ENCODE measurements around the gene HLTF. TPM values are rescaled to one million over a fixed set of nuclear protein-coding genes. Genes with fewer than 3 reads are reported as not detected.

The HLTF gene
- total RNA-seq, 1 donor from 2014 or later = 17.9 TPM

- no peak for DNase-seq (ENCODE audit: extremely low read depth, low read depth, low spot score)
Measured at GRCh38 chr3:149090461-149090860, 4.1 kb upstream of the HLTF start.

DNA sequence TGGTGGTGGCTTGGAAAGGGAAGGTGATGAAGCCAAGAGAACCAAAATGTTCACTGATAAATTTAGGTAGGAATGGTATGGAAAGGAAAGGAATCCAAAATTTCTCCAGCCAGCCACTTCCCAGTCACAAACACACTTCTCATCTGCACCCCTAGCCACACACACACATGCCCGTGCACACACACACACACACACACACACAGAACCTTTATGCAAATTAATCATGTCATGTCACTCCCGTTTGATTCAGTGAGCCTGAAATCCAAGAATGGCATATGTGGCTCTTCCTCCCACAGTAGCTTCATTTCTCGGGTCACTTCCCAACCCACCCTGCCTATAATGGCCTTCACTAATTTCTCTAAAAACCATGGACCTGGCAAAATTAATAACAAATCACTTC lies 3.1 kb upstream of the HLTF start:
- DNase-seq (ENCODE audit: extremely low read depth, low read depth, low spot score) = no peak

DNA sequence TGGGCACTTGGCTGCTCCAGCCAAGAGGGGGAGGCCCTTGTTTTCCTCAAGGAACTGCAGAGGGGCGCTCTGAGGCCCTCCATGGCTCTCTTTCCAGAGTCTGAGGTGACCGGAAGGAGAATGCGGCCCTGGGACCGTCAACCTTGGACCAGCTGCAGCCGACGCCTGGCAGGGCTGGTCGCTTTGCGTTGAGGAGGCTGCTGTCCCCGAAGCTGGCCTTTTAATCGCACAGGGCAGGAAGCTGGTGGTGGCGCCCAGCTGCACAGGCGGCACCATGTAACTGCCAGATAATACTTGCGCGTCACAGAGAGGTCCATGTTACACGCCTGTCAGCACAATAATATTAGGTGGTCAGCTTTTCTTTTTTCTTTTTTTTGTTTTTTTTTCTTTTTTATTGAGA lies 875 bp upstream of the HLTF start:
- DNase-seq (ENCODE audit: extremely low read depth, low read depth, low spot score) = no peak

DNA sequence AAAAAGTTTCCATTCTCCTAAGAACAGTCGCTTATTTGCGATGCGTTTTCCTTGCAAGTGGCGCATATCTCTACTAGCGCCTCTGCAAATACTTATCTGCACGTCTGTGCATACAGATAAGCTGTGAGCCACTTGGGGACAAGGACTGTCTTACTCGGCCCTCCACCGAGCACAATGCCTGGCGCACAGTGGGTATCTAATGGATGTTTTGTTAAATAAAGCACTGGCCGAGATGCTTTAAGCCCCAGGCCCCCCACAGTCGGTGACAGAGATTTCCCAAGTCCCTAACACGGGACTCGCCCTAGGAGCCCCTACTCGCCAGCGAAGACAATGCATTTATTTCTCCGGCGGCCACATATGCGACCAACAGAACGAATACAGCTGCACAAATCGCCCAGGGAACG lies 503 bp downstream of the HLTF start:
- no peak for DNase-seq (ENCODE audit: extremely low read depth, low read depth, low spot score)

- DNase-seq (ENCODE audit: extremely low read depth, low read depth, low spot score) = no peak
Measured at GRCh38 chr3:149081772-149082171, 4.6 kb downstream of the HLTF start.

DNA sequence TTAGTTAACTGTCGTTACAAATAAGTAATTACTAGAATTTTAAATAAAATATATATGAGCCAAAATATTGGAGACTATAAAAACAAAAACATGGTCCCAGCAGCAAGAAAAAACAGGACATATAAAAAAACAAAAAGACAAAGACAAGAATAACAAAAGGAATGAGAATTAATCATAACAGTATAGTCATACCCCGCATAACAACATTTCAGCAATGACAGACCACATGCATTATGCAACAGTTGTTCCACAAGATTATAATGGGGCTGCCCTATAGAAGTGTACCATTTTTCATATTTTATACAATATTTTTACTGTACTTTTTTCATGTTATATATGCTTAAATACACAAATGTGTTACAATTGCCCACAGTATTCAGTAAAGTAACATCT lies 5.6 kb downstream of the HLTF start:
- no peak for DNase-seq (ENCODE audit: extremely low read depth, low read depth, low spot score)

- DNase-seq (ENCODE audit: extremely low read depth, low read depth, low spot score) = no peak
Measured at GRCh38 chr3:149080011-149080698, 6.2 kb downstream of the HLTF start.

GRCh38 chr3:149077628-149078027 lies 8.7 kb downstream of the HLTF start:
- DNase-seq (ENCODE audit: extremely low read depth, low read depth, low spot score) = no peak

- DNase-seq (ENCODE audit: extremely low read depth, low read depth, low spot score) = no peak
Measured at GRCh38 chr3:149067883-149068282, 18.4 kb downstream of the HLTF start.

DNA sequence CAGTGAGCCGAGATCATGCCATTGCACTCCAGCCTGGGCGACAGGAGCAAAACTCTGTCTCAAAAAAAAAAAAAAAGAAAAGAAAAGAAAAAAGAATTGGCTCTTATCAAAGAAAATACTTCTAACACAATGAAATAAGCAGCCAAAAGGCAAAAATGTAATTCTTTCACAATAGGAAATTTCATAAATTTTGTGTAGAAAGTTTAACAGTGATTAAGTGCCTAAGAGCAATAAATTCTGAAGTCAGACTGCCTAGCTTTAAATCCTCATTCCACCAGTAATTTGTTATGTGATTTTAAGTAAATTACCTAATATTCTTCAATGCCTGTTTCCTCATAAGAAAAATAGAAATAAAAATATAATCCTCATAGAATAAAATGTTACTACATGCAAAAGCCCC lies 24.6 kb downstream of the HLTF start:
- no peak for DNase-seq (ENCODE audit: extremely low read depth, low read depth, low spot score)

- no peak for DNase-seq (ENCODE audit: extremely low read depth, low read depth, low spot score)
Measured at GRCh38 chr3:149058602-149059001, 27.7 kb downstream of the HLTF start.

DNA sequence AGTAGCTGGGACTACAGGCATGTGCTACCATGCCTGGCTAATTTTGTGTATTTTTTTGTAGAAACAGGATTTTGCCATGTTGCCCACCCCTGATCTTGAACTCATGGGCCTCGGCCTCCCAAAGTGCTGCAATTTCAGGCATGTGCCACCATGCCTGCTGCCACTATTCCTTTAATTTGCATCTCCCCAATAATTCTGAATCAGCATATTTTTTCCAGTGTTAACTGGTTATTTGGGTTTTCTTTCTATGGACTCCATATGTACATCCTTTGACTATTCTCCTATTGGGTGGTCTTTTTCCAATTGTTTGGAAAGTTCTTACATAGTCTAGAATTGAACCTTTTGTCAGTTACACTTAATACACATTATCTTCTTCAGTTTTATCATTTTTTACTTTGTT lies 28.1 kb downstream of the HLTF start:
- no peak for DNase-seq (ENCODE audit: extremely low read depth, low read depth, low spot score)

- DNase-seq (ENCODE audit: extremely low read depth, low read depth, low spot score) = no peak
Measured at GRCh38 chr3:149055575-149055974, 30.8 kb downstream of the HLTF start.

DNA sequence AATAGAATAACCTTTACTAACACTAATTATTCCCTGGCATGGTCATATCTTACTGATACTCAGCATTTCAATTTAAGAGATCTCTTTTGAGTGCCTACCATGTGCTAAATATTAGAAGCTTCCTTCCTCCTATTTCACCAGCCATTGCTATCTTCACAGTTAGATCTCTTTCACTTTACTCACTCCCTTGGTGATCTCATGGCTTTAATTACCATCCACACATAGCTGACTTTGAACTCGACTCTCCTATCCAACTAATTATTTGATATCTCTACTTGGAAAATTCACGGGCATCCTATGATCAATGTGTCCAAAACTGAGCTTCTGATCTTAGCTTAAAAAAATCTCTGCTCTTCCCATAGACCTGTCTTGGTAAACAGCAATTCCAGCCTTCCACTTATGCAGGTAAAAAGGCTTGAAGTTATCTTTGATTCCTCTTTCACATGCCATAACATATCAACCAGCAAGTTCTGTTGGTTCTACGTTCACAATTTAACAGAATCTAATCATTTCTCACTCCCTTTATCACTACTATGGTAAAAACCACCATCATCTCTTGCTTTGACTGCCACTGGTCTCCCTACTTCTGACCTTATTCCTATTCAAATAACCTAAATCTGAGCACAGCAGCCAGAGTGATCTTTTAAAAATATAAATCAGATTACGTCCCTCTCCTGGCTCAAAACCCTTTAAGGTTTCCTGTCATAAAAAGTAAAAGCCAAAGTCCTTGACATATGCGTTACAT lies 41.8 kb downstream of the HLTF start:
- no peak for DNase-seq (ENCODE audit: extremely low read depth, low read depth, low spot score)

- no peak for DNase-seq (ENCODE audit: extremely low read depth, low read depth, low spot score)
Measured at GRCh38 chr3:149042789-149043386, 43.4 kb downstream of the HLTF start.

GRCh38 chr3:149038322-149038721 lies 48.0 kb downstream of the HLTF start:
- no peak for DNase-seq (ENCODE audit: extremely low read depth, low read depth, low spot score)

GRCh38 chr3:149037684-149038083 lies 48.6 kb downstream of the HLTF start:
- no peak for DNase-seq (ENCODE audit: extremely low read depth, low read depth, low spot score)

DNA sequence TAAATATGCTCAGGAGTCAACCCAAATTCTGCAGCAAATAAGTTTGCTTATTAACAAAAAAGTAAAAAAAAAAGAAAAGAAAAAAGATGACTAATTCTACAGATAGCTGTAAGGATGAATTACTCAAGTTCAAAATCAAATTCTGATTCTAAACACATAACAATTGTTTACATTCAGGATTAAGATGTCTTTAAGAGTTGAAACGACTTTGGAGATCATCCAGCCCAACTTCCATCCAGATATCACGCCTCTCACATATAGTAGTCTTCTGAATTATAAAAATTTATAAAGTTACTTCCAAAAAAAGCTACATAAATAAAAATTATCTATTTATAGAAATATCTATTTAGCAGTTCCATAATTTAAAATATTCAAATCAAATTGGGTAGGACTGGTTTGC lies 55.2 kb downstream of the HLTF start:
- DNase-seq (ENCODE audit: extremely low read depth, low read depth, low spot score) = no peak

DNA sequence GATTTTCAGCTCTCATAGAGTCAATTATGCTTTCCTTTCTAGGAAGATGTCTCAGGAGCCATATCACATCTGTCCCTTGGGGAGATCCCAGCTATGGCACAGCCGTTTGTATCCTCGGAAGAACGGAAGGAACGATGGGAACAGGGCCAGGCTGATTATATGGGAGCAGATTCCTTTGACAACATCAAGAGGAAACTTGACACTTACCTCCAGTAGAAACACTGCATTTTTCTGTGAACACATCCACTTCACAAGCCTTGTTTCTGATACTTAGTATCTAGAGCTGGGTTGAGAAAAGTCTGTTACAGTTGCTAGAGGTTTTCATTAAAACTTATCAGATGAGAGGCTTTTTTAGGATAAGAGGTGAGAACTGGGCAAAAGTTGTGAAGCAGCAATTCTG lies 59.6 kb downstream of the HLTF start:
- no peak for DNase-seq (ENCODE audit: extremely low read depth, low read depth, low spot score)

DNA sequence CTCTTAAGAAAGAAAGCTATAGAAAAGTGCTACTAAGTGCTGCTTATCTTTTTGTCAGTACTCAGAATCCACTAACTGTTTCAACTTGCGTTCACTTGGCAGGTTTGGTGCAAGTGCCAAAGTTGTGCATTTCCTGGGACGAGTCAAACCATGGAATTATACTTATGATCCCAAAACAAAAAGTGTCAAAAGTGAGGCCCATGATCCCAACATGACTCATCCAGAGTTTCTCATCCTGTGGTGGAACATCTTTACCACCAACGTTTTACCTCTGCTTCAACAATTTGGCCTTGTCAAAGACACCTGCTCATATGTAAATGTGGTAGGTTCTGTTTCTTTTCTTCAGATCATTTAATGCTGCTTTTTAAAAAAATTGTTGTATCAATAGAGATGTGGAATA lies 62.4 kb downstream of the HLTF start:
- DNase-seq (ENCODE audit: extremely low read depth, low read depth, low spot score) = no peak

- no peak for DNase-seq (ENCODE audit: extremely low read depth, low read depth, low spot score)
Measured at GRCh38 chr3:149021830-149022229, 64.5 kb downstream of the HLTF start.

DNA sequence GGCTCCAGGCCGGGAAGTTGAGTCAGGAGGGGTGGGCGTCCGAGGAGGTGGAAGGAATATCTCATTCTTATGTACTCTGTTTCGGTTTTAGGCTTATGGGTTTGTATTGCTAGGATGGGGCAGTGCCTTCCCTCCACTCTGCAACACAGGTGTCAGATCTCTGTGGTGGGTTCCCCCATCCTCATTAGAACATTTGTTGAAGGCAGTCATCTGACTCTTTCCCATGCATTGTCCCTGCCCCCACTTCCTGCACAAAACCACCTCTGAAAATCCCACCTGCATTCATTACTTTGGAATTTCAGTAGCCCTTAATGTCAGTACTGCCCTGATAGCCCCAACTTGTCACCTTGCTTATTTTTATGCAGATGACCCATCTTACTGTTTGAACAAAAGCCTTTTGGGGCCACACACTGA lies 65.5 kb downstream of the HLTF start:
- DNase-seq (ENCODE audit: extremely low read depth, low read depth, low spot score) = no peak

Data from glomerular endothelial cell (primary cell).